Chondrocyte (in vitro differentiated cells): Measurements from ENCODE around the gene PAX5. TPM values are rescaled to one million over a fixed set of nuclear protein-coding genes. Genes with fewer than 3 reads are reported as not detected.

ENCODE experiments used
- DNase-seq: peaks from one replicate; pipeline ENCODE4 v3.0.0; 2021; ENCODE audit warnings: mixed read lengths, low spot score
- H3K27ac Mint-ChIP-seq: one replicate; pipeline ENCODE4 v1.8.0; 2021; ENCODE audit warnings: mild to moderate bottlenecking, moderate library complexity, mixed read lengths; ENCODE audit not compliant: unreplicated experiment
- H3K27me3 Mint-ChIP-seq: 2 replicates; pipeline ENCODE4 v1.8.0; 2021; ENCODE audit warnings: low read depth, mixed read lengths
- H3K36me3 Mint-ChIP-seq: 2 replicates; pipeline ENCODE4 v1.8.0; 2021; ENCODE audit warnings: low read depth, mixed read lengths
- H3K4me1 Mint-ChIP-seq: 2 replicates; pipeline ENCODE4 v1.8.0; 2021; ENCODE audit warnings: low read depth, mild to moderate bottlenecking, mixed read lengths
- H3K4me3 Mint-ChIP-seq: one replicate; pipeline ENCODE4 v1.8.0; 2021; ENCODE audit warnings: mild to moderate bottlenecking, moderate library complexity, mixed read lengths; ENCODE audit not compliant: unreplicated experiment
- H3K9me3 Mint-ChIP-seq: 2 replicates; pipeline ENCODE4 v1.8.0; 2021; ENCODE audit warnings: low read depth, mixed read lengths
- CTCF ChIP-seq: fragments of 200-600 bp; sonication (generic); IDR thresholded peaks from 2 replicates; pipeline ENCODE4 v1.5.0; 2021; ENCODE audit warnings: antibody characterized with exemption, mild to moderate bottlenecking, moderate library complexity
- total RNA-seq: library from RNA; stranded (reverse); gene quantifications from 3 replicates; pipeline ENCODE4 v1.2.1, GENCODE V29; 2021

PAX5 gene
- total RNA-seq, 1 donor from 2014 or later, result not detected

GRCh38 chr9:37035648-37036370 lies 1.7 kb upstream of the PAX5 start:
- Mint-ChIP-seq H3K27me3 (peaks cover 80% of the 10 kb centered on the region), H3K36me3 (peaks cover 7% of the 10 kb centered on the region), H3K27ac (no peak overlapping the region), H3K4me1 (peaks cover 32% of the 10 kb centered on the region), H3K9me3 (no peaks in the 10 kb centered on the region), H3K4me3 (peak overlapping the region; percentile 78)
- no peak for DNase-seq
- no peak for TF ChIP-seq CTCF

- Mint-ChIP-seq H3K36me3 (peaks cover 7% of the 10 kb centered on the region), H3K27me3 (peaks cover 81% of the 10 kb centered on the region), H3K9me3 (no peaks in the 10 kb centered on the region), H3K4me1 (peaks cover 36% of the 10 kb centered on the region), H3K4me3 (peak overlapping the region; percentile 1), H3K27ac (no peak overlapping the region)
- DNase-seq, result no peak
- no peak for TF ChIP-seq CTCF
These were observed 1.0 kb upstream of the PAX5 start for GRCh38 chr9:37034938-37035647.

GRCh38 chr9:37034305-37034937 lies 353 bp upstream of the PAX5 start:
- TF ChIP-seq CTCF, result peak; percentile 41
- Mint-ChIP-seq H3K4me1 (peaks cover 36% of the 10 kb centered on the region), H3K27me3 (peaks cover 83% of the 10 kb centered on the region), H3K27ac (no peak overlapping the region), H3K4me3 (peak overlapping the region; percentile 45), H3K9me3 (no peaks in the 10 kb centered on the region), H3K36me3 (peaks cover 7% of the 10 kb centered on the region)
- no peak for DNase-seq

GRCh38 chr9:37033141-37033540 lies 927 bp downstream of the PAX5 start:
- Mint-ChIP-seq H3K4me1 (peaks cover 36% of the 10 kb centered on the region), H3K27me3 (peaks cover 78% of the 10 kb centered on the region)

More at GRCh38 chr9:37033141-37033540, 927 bp downstream of the PAX5 start:
- DNase-seq, result no peak
- no peak for TF ChIP-seq CTCF
- Mint-ChIP-seq H3K9me3 (no peaks in the 10 kb centered on the region), H3K27ac (no peak overlapping the region), H3K4me3 (no peak overlapping the region), H3K36me3 (peaks cover 7% of the 10 kb centered on the region)
